Brain microvascular endothelial cell (primary cell): Measurements from ENCODE around the gene ATG2A.

Experiments used
- DNase-seq: peaks from one replicate; pipeline ENCODE4 v3.0.0-alpha.2; 2020
- H3K27ac ChIP-seq: fragments of 250-450 bp; sonication (Bioruptor Pico); 2 replicates; pipeline ENCODE4 v1.5.1; 2020; ENCODE audit warnings: mild to moderate bottlenecking, moderate library complexity
- H3K27me3 ChIP-seq: fragments of 250-450 bp; sonication (Bioruptor Pico); replicated peaks from 2 replicates; pipeline ENCODE4 v1.5.1; 2020; ENCODE audit warnings: mild to moderate bottlenecking
- H3K36me3 ChIP-seq: fragments of 250-450 bp; sonication (Bioruptor Pico); replicated peaks from 2 replicates; pipeline ENCODE4 v1.5.1; 2020; ENCODE audit warnings: mild to moderate bottlenecking
- H3K4me3 ChIP-seq: 2 replicates; pipeline ENCODE4 v1.5.1; 2011; ENCODE audit warnings: low read depth, mild to moderate bottlenecking, control low read depth, low read length, moderate library complexity
- in situ Hi-C: cut with HindIII; loops from 2 replicates; pipeline ENCODE4 v1.10.0; 2017; ENCODE audit warnings: low sequenced_read_pairs, low pct_ligation_motif_present
- TF ChIP-seq, protein P1 (sequence below): IDR thresholded peaks from 2 replicates; pipeline ENCODE4 v1.5.1; 2011; ENCODE audit warnings: low read depth, mild to moderate bottlenecking, moderate library complexity, low read length, control low read depth, inconsistent platforms; ENCODE audit errors: missing control alignments

ATG2A gene

GRCh38 chr11:64864473-64865285 is 52.3 kb downstream of the ATG2A start:
- Histone ChIP-seq H3K4me3 (no peak overlapping the region), H3K27me3 (no peaks in the 10 kb centered on the region), H3K27ac (peak overlapping the region; percentile 83), H3K36me3 (peaks cover 5% of the 10 kb centered on the region)
- peak; percentile 72 for DNase-seq
- in situ Hi-C loops, result no loop called here
- TF ChIP-seq, protein P1, sequence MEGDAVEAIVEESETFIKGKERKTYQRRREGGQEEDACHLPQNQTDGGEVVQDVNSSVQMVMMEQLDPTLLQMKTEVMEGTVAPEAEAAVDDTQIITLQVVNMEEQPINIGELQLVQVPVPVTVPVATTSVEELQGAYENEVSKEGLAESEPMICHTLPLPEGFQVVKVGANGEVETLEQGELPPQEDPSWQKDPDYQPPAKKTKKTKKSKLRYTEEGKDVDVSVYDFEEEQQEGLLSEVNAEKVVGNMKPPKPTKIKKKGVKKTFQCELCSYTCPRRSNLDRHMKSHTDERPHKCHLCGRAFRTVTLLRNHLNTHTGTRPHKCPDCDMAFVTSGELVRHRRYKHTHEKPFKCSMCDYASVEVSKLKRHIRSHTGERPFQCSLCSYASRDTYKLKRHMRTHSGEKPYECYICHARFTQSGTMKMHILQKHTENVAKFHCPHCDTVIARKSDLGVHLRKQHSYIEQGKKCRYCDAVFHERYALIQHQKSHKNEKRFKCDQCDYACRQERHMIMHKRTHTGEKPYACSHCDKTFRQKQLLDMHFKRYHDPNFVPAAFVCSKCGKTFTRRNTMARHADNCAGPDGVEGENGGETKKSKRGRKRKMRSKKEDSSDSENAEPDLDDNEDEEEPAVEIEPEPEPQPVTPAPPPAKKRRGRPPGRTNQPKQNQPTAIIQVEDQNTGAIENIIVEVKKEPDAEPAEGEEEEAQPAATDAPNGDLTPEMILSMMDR, result no peak

DNA sequence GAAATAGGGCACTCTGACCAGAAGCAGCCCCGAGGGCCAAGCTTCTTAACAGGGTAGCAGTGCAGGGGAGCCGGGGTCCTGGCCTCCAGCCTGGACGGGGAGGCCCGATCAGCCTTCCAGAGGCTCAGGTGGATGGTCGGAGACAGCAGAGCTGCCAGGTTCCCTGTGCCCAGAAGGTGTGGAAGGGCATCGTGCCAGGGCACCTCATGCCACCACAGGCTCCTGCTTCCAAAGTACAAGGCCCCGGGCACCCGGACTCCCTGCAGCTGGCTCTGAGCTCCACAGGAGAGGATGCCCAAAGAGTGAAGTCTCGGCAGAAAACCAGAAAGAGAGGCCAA is 52.9 kb downstream of the ATG2A start:
- in situ Hi-C loops, result no loop called here
- H3K36me3 ChIP-seq, result peaks cover 11% of the 10 kb centered on the region
- no peak for DNase-seq
- H3K27ac ChIP-seq, result peak overlapping the region; percentile 83
- no peak overlapping the region for H3K4me3 ChIP-seq
- TF ChIP-seq, protein P1, result no peak
- no peaks in the 10 kb centered on the region for H3K27me3 ChIP-seq

GRCh38 chr11:64863391-64864060 is 53.5 kb downstream of the ATG2A start:
- H3K27ac ChIP-seq, result peak overlapping the region; percentile 83
- H3K4me3 ChIP-seq, result no peak overlapping the region
- in situ Hi-C loops, result no loop called here
- no peak for DNase-seq
- TF ChIP-seq, protein P1, result no peak
- H3K36me3 ChIP-seq, result peaks cover 17% of the 10 kb centered on the region
- H3K27me3 ChIP-seq, result no peaks in the 10 kb centered on the region

DNA sequence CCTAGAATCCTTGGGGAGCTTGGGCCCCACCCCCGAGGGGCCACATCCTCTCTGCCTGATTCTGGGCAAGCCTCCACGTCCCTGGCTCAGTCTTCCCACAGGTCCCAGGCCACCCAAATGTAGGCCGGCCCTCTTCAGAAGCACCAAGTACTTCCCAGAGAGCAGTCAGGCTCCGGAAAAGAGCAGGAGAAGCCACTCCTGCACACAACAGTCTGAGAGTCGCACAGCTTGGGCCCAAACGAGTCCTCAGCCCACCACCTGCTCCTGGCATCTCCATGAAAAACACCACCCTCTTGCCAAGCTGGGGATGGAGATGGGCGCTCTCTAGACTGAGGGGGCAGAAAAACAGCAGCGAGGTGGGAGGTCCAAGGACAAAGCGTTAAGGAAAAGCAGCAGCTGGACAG is 54.0 kb downstream of the ATG2A start:
- in situ Hi-C loops, result no loop called here
- no peak for DNase-seq
- Histone ChIP-seq H3K27me3 (no peaks in the 10 kb centered on the region), H3K27ac (peak overlapping the region; percentile 21), H3K4me3 (no peak overlapping the region), H3K36me3 (peaks cover 21% of the 10 kb centered on the region)
- TF ChIP-seq, protein P1, result no peak

DNA sequence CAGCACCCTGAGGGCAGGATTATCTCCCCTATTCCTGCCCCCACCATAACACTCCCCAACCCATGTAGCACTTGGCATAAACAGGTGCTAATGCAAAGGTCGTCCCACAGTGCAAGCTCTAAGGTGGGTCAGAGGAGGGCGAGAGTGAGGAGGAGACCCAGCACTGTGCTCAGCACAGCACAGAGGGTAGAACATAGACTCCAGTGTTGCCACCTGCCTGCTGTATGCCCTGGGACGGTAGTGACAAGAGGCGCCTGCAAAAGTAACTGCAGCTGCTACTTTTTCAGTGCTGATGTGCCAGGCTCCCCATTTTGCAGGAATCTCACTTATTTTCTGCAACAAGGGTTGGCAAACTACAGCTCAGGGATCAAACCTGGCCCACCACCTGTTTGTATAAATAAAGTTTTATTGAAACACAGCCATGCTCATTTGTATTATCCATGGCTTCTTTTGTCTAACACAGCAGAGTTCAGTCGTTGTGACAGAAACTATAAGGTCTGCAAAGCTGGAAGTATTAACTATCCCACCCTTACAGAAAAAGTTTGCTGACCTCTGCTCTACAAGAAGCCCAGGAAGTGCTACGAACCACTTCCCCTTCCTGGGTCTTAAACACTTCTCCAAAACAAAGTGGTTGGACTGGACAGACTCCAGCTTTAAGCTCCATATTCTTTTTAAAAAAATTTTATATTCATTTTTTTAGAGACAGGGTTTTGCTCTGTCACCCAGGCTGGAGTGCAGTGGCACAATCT is 55.6 kb downstream of the ATG2A start:
- Histone ChIP-seq H3K36me3 (peaks cover 26% of the 10 kb centered on the region), H3K4me3 (no peak overlapping the region), H3K27me3 (no peaks in the 10 kb centered on the region), H3K27ac (no peak overlapping the region)
- no peak for DNase-seq
- in situ Hi-C loops, result no loop called here
- TF ChIP-seq, protein P1, result no peak
